ENCODE measurements around the gene FREM3. TPM values are rescaled to one million over a fixed set of nuclear protein-coding genes. Genes with fewer than 3 reads are reported as not detected.

The FREM3 gene
- total RNA-seq, 2 experiments from 2014 or later: not detected

DNA sequence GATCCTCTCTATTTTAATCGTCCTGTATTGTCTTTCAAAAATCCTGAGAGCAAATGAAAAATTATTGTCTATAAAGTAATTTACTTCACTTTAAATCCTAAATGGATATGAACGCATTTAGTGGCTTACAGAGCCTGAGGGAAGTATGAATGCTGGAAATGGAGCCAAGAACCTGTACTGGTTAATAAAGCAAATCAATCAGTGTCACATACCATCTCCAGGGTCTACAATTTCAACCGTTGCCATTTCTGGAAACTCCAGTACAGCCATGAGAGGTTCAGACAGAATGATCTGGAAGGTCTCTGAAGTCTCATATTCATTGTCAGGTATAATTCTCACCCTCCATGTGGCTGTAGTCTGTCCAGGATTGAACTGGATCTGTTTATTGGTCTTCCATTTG, 76.6 kb downstream of the FREM3 start:
- Mint-ChIP-seq H3K36me3 (ENCODE audit: low read depth) (no peaks in the 10 kb centered on the region), H3K9me3 (no peaks in the 10 kb centered on the region), H3K27me3 (peaks cover 6% of the 10 kb centered on the region), H3K4me1 (ENCODE audit: low read depth) (no peaks in the 10 kb centered on the region), H3K4me3 (no peak overlapping the region), H3K27ac (no peak overlapping the region)
- no peak for TF ChIP-seq CTCF (IDR thresholded peaks at IDR 0.05)
- ChIA-PET POLR2A (no interaction called here), CTCF (no interaction called here)
- ATAC-seq (no peak), DNase-seq (no peak)
- intact Hi-C loops (cut with micrococcal nuclease): no loop called here

DNA sequence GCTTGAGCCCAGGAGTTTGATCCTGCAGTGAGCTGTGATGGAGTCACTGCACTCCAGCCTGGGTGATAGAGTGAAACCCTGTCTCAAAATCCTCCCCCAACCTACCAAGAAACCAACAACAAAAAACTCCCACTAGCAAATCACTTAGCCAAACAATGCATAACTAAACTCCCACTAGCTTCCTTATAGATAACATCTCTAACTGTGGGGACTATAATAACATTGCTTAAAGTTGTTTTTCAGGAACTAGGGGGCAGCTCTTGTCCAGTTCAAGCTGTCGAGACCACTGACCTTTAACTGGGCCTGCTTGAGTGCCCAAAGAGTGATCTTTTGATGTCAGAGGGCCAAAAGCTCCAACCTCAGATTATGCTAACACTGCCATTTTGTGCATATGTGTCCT, 81.7 kb downstream of the FREM3 start:
- no peak for TF ChIP-seq CTCF (IDR thresholded peaks at IDR 0.05)

DNA sequence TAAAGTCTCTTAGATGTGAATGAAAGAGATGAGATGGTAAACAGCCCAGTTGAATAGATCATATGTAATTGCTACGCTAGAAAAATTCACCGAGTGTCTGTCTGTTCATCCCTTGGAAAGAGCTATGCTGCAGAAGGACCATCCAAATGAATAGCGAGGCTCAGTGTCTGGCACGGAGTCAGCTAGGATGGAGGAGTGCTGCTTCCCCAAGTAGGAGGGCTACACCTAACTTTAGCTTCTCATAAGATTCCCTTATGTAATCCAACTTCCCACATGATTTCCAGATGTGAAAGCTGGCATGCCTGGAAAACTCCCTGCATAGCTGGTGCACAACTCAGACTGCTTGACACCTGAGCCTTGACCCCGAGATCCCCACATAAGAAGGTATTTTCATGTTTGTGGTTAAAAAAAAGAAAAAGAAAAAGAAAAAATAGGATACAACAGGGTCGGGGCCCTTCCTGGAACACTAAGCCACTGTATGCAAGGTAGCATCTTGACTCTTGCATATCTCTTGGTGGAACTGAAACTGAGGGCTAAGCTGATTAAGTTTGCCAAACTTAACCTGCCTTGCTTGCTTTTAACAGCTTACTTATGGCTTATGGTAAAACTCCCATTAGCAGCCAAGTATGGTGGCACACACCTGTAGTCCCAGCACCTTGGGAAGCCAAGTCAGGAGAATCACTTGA, 82.3 kb downstream of the FREM3 start:
- DNase-seq: no peak
- H3K27ac Mint-ChIP-seq: no peak overlapping the region
- no peak overlapping the region for H3K4me3 Mint-ChIP-seq
- TF ChIP-seq CTCF (IDR thresholded peaks at IDR 0.05): no peak
- POLR2A ChIA-PET: no interaction called here
- no peak for ATAC-seq
- intact Hi-C loops (cut with micrococcal nuclease): no loop called here
- H3K36me3 Mint-ChIP-seq (ENCODE audit: low read depth): no peaks in the 10 kb centered on the region
- H3K9me3 Mint-ChIP-seq: no peaks in the 10 kb centered on the region
- H3K4me1 Mint-ChIP-seq (ENCODE audit: low read depth): peaks cover 6% of the 10 kb centered on the region
- CTCF ChIA-PET: no interaction called here
- H3K27me3 Mint-ChIP-seq: peaks cover 4% of the 10 kb centered on the region

More for the DNA sequence above, 81.7 kb downstream of the FREM3 start:
- Mint-ChIP-seq H3K27me3 (peaks cover 4% of the 10 kb centered on the region), H3K4me1 (ENCODE audit: low read depth) (peaks cover 6% of the 10 kb centered on the region), H3K27ac (no peak overlapping the region), H3K36me3 (ENCODE audit: low read depth) (no peaks in the 10 kb centered on the region), H3K9me3 (no peaks in the 10 kb centered on the region), H3K4me3 (no peak overlapping the region)
- intact Hi-C loops (cut with micrococcal nuclease): no loop called here
- ATAC-seq (no peak), DNase-seq (no peak)
- ChIA-PET CTCF (no interaction called here), POLR2A (no interaction called here)

DNA sequence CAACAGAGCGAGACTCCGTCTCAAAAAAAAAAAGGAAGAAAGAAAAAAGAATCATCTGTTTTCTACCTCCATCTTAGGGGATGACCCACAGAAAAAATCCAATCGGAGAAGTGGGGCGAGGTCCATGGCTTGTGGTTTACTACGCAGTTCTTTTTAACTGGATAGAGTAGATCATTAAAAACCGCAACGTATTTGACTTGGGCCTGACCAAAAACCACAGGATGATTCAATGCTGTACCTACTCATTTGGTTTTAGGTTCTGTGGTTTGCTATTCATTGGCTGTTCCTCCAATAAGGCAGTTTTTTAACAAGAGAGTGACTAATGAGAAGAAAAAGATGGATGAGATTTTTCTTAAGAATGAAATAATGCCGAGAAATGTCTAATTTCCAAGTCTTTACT, 83.7 kb downstream of the FREM3 start:
- DNase-seq (peak; percentile 51), ATAC-seq (peak; percentile 77)
- no peaks in the 10 kb centered on the region for H3K9me3 Mint-ChIP-seq
- intact Hi-C loops (cut with micrococcal nuclease): no loop called here
- no peak for TF ChIP-seq CTCF (IDR thresholded peaks at IDR 0.05)
- CTCF ChIA-PET: no interaction called here
- peaks cover 6% of the 10 kb centered on the region for H3K4me1 Mint-ChIP-seq (ENCODE audit: low read depth)
- H3K27ac Mint-ChIP-seq: no peak overlapping the region
- no peaks in the 10 kb centered on the region for H3K36me3 Mint-ChIP-seq (ENCODE audit: low read depth)
- peaks cover 8% of the 10 kb centered on the region for H3K27me3 Mint-ChIP-seq
- H3K4me3 Mint-ChIP-seq: no peak overlapping the region
- POLR2A ChIA-PET: no interaction called here

DNA sequence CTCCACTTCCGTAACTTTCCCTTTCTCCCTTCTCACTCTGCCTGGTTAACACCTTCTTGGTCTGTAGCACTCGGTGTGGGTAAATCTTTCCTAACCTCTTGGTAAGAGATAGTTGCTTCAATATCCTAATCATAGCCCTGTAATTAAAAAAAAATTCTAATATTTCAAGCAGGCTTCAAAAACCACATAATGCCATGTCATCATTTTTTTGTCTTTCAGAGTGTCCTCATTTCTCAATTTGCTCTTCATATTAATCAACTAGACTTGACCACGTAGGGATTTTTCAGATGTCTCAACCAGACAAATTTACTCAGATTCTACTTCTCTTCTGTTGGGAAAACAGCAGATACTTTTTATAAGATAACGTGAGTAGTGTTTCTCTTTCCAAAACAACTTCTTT, 91.0 kb downstream of the FREM3 start:
- H3K9me3 Mint-ChIP-seq: no peaks in the 10 kb centered on the region
- no peak for ATAC-seq
- intact Hi-C loops (cut with micrococcal nuclease): no loop called here
- no peak overlapping the region for H3K4me3 Mint-ChIP-seq
- H3K27me3 Mint-ChIP-seq: peaks cover 4% of the 10 kb centered on the region
- H3K4me1 Mint-ChIP-seq (ENCODE audit: low read depth): no peaks in the 10 kb centered on the region
- DNase-seq: no peak
- no peak for TF ChIP-seq CTCF (IDR thresholded peaks at IDR 0.05)
- ChIA-PET CTCF (no interaction called here), POLR2A (no interaction called here)
- no peak overlapping the region for H3K27ac Mint-ChIP-seq
- no peaks in the 10 kb centered on the region for H3K36me3 Mint-ChIP-seq (ENCODE audit: low read depth)

Data from activated CD8-positive, alpha-beta T cell treated with anti-CD3 and anti-CD28 coated beads for 36 hours (primary cell).